GM19035 (cell line): Measurements from ENCODE around the gene GRXCR1.

Experiments used
- ATAC-seq: cut with Tn5 transposase; IDR thresholded peaks from one replicate; pipeline ENCODE4 v1.9.1; 2021; ENCODE audit not compliant: unreplicated experiment

GRXCR1 gene

GRCh38 chr4:42892413-42892812 lies at the start of gene GRXCR1:
TSS of gene GRXCR1 (plus strand) at chr4:42892713. CDS start at chr4:42893267, 554 bp downstream.
- ATAC-seq, result no peak

GRCh38 chr4:42843694-42844093 lies 48.8 kb upstream of the GRXCR1 start:
- no peak for ATAC-seq

- no peak for ATAC-seq
Measured at GRCh38 chr4:42844422-42845070, 48.0 kb upstream of the GRXCR1 start.

GRCh38 chr4:42845586-42845985 lies 46.9 kb upstream of the GRXCR1 start:
- ATAC-seq, result no peak

- ATAC-seq, result no peak
Measured at GRCh38 chr4:42855779-42856178, 36.7 kb upstream of the GRXCR1 start.

- ATAC-seq, result peak; percentile 81
Measured at GRCh38 chr4:42865572-42866189, 26.8 kb upstream of the GRXCR1 start.

GRCh38 chr4:42871261-42871660 lies 21.3 kb upstream of the GRXCR1 start:
- no peak for ATAC-seq

GRCh38 chr4:42871671-42872290 lies 20.7 kb upstream of the GRXCR1 start:
- ATAC-seq, result no peak

- ATAC-seq, result no peak
Measured at GRCh38 chr4:42878863-42879262, 13.7 kb upstream of the GRXCR1 start.

GRCh38 chr4:42881253-42881652 lies 11.3 kb upstream of the GRXCR1 start:
- ATAC-seq, result no peak

- no peak for ATAC-seq
Measured at GRCh38 chr4:42891644-42892043, 869 bp upstream of the GRXCR1 start.

GRCh38 chr4:42895452-42895851 lies 2.9 kb downstream of the GRXCR1 start:
- no peak for ATAC-seq

GRCh38 chr4:42904986-42905385 lies 12.5 kb downstream of the GRXCR1 start:
- ATAC-seq, result no peak

GRCh38 chr4:42905591-42905990 lies 13.1 kb downstream of the GRXCR1 start:
- ATAC-seq, result no peak

GRCh38 chr4:42906341-42906740 lies 13.8 kb downstream of the GRXCR1 start:
- no peak for ATAC-seq

- no peak for ATAC-seq
Measured at GRCh38 chr4:42906891-42907759, 14.6 kb downstream of the GRXCR1 start.

- ATAC-seq, result no peak
Measured at GRCh38 chr4:42910459-42910858, 17.9 kb downstream of the GRXCR1 start.

- ATAC-seq, result no peak
Measured at GRCh38 chr4:42914937-42915336, 22.4 kb downstream of the GRXCR1 start.

- no peak for ATAC-seq
Measured at GRCh38 chr4:42915484-42915883, 23.0 kb downstream of the GRXCR1 start.

GRCh38 chr4:42917296-42917695 lies 24.8 kb downstream of the GRXCR1 start:
- ATAC-seq, result no peak

- no peak for ATAC-seq
Measured at GRCh38 chr4:42923431-42923830, 30.9 kb downstream of the GRXCR1 start.
